HCT116 (cell line): ENCODE results near the gene RACGAP1.

Experiments used
- CTCF ChIP-seq, 3 experiments: fragments of 200-600 bp in 1 of 3; sonication (generic) in 1 of 3; IDR thresholded peaks in 2 of 3; conservative IDR thresholded peaks in 1 of 3; 2 replicates each; pipeline ENCODE4 v1.5.1; 2012 to 2017; ENCODE audit warnings: low read depth in 2 of 3, low read length in 2 of 3, antibody characterized with exemption in 1 of 3, borderline replicate concordance in 1 of 3, control low read depth in 1 of 3, mild to moderate bottlenecking in 1 of 3, mixed read lengths in 1 of 3, mixed run types in 1 of 3, moderate library complexity in 1 of 3; ENCODE audit not compliant: insufficient read depth in 1 of 3
- EZH2phosphoT487 ChIP-seq: fragments of 200-600 bp; IDR thresholded peaks from 2 replicates; pipeline ENCODE4 v1.6.1; 2018; ENCODE audit warnings: antibody characterized with exemption, borderline replicate concordance
- FOSL1 ChIP-seq: IDR thresholded peaks from 2 replicates; pipeline ENCODE4 v1.6.1; 2012; ENCODE audit warnings: low read depth
- JUND ChIP-seq: IDR thresholded peaks from 2 replicates; pipeline ENCODE4 v1.6.1; 2012
- MAX ChIP-seq: IDR thresholded peaks from 2 replicates; pipeline ENCODE4 v1.6.1; 2012
- POLR2A ChIP-seq: IDR thresholded peaks from 2 replicates; pipeline ENCODE4 v1.7.0; 2011; ENCODE audit warnings: borderline replicate concordance; ENCODE audit not compliant: insufficient read depth, insufficient read length; ENCODE audit errors: extremely low read depth
- POLR2AphosphoS5 ChIP-seq: IDR thresholded peaks from 2 replicates; pipeline ENCODE4 v1.6.1; 2011; ENCODE audit warnings: mild to moderate bottlenecking, low read depth, low read length, moderate library complexity
- RAD21 ChIP-seq: IDR thresholded peaks from 2 replicates; pipeline ENCODE4 v1.6.1; 2012; ENCODE audit warnings: low read depth, mild to moderate bottlenecking
- REST ChIP-seq: IDR thresholded peaks from 2 replicates; pipeline ENCODE4 v1.6.1; 2012; ENCODE audit warnings: low read depth
- SIN3A ChIP-seq: IDR thresholded peaks from 2 replicates; pipeline ENCODE4 v1.6.1; 2012; ENCODE audit warnings: low read depth
- TCF7L2 ChIP-seq: IDR thresholded peaks from 2 replicates; pipeline ENCODE4 v1.7.0; 2011; ENCODE audit warnings: borderline replicate concordance, inconsistent platforms; ENCODE audit not compliant: insufficient read depth, insufficient read length; ENCODE audit errors: extremely low read depth
- YY1 ChIP-seq: IDR thresholded peaks from 2 replicates; pipeline ENCODE4 v1.6.1; 2011; ENCODE audit warnings: low read length, low read depth, moderate library complexity, mild to moderate bottlenecking; ENCODE audit not compliant: insufficient replicate concordance; ENCODE audit errors: extremely low read depth
- ZFX ChIP-seq: fragments of 450-650 bp; IDR thresholded peaks from 2 replicates; pipeline ENCODE4 v1.6.1; 2017

GRCh38 chr12:50040657-50041056 lies 15.4 kb upstream of the RACGAP1 start:
- no peak for TF ChIP-seq MAX
- TF ChIP-seq REST = no peak
- TF ChIP-seq TCF7L2 = no peak
- TF ChIP-seq CTCF (IDR thresholded peaks at IDR 0.05 in 2 of 3, conservative IDR thresholded peaks at IDR 0.05 in 1 of 3; ENCODE audit: borderline replicate concordance in 1 of 3, insufficient read depth in 1 of 3, low read depth in 2 of 3, low read length in 2 of 3) = no peak
- no peak for TF ChIP-seq YY1
- no peak for TF ChIP-seq JUND
- no peak for TF ChIP-seq POLR2A
- TF ChIP-seq EZH2phosphoT487 = no peak
- TF ChIP-seq POLR2AphosphoS5 = no peak
- TF ChIP-seq FOSL1 = no peak
- TF ChIP-seq SIN3A = no peak
- no peak for TF ChIP-seq RAD21
- no peak for TF ChIP-seq ZFX
